Measurements from ENCODE around the gene RPS6KA4. TPM values are rescaled to one million over a fixed set of nuclear protein-coding genes. Genes with fewer than 3 reads are reported as not detected.

The RPS6KA4 gene
- total RNA-seq, 1 donor, result 35.8 TPM

DNA sequence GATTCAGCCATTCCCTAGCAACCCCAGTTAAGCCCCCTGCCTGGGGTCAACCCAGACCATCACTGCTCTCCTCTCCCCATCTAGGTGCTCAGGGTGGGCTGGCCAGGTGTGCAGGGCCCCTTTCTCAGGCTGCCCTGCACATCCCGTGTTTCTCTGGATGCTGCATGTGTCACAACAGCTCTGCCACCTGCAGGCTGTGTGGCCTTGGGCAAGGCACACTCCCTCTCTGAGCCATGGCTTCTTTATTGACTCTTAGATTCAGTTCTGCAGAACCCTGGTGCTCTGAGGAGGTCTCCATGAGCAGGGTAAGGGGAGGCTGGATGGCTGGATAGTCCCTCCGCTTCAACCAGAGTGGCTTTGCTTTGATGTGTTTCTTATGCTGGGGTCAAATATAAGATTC, 24.6 kb downstream of the RPS6KA4 start:
- no peak for TF ChIP-seq CTCF (IDR thresholded peaks at IDR 0.05; ENCODE audit: insufficient read depth, low read depth, low read length)
- DNase-seq (ENCODE audit: low read depth), result no peak
- no peak overlapping the region for H3K4me3 ChIP-seq (ENCODE audit: low read depth, low read length)

DNA sequence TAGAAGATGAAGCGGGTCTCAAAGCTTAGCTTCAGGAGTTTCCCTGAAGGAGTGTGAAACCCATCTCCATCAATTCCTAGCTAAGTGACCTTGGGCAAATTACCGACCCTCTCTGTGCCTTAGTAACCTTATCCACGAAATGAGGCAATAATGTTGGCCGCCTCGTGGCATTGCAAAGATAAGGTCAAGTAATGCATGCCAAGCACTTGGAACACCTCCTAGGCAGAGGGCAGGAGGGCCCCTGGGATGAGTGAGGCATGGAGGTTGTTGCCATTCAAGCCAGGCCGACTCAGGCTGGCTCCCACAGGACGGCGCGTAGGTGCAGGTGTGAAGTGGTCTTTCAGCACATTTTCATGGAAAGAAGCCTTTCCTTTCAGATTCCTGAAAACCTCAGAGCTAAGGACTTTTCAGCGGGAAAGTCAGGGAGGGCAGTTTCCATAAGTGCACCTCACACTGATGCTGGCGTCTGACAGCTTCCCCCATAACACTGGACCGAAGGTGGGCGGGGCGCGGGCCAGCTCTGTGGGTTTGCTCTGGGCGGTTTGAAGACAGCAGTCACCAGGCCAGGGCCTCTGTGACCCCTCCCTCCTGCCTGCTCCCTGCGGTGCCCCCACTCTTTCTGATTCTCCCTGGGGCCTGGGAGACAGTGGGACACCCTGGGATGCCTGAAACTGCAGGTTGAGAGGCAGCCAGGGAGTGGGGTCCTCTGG, 25.2 kb downstream of the RPS6KA4 start:
- H3K4me3 ChIP-seq (ENCODE audit: low read depth, low read length), result no peak overlapping the region
- no peak for TF ChIP-seq CTCF (IDR thresholded peaks at IDR 0.05; ENCODE audit: insufficient read depth, low read depth, low read length)
- DNase-seq (ENCODE audit: low read depth), result no peak

- H3K4me3 ChIP-seq (ENCODE audit: low read depth, low read length), result no peak overlapping the region
- DNase-seq (ENCODE audit: low read depth), result no peak
- no peak for TF ChIP-seq CTCF (IDR thresholded peaks at IDR 0.05; ENCODE audit: insufficient read depth, low read depth, low read length)
Measured at GRCh38 chr11:64384981-64385944, 26.3 kb downstream of the RPS6KA4 start.

DNA sequence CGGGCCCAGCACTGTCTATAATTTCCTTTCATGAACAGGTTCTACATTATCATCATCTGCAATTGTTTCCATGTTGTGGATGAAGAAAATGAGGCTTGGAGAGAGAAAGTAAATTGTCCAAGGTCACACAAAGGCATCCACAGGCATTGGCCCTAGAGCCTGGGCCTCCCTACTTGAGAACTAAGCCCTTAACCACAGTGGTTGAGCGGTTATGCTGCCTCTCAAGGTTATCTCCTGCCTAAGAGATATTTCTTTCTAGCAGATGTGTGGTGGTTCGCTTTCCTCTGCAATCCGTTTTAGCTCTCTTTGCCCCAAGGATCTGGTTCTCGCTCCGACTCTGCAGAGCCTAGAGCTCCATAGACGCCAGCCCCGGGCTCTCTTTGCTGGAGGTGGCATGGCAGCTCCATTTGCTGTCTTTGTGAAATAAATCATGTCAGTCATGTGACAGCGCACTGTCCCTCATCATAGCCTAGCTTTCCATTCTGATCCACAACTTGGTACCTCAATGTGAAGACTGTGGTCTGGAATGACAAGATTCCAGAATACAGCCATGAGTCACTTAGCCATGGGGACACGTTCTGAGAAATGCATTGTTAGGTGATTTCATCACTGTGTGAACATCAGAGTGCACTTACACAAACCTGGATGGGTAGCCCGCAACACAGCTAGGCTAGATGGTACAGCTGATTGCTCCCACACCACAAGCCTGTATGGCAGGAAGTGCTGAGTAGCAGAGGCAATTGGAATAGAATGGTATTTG, 27.2 kb downstream of the RPS6KA4 start:
- H3K4me3 ChIP-seq (ENCODE audit: low read depth, low read length), result no peak overlapping the region
- no peak for TF ChIP-seq CTCF (IDR thresholded peaks at IDR 0.05; ENCODE audit: insufficient read depth, low read depth, low read length)
- DNase-seq (ENCODE audit: low read depth), result no peak

GRCh38 chr11:64387916-64388315, 29.0 kb downstream of the RPS6KA4 start:
- TF ChIP-seq CTCF (IDR thresholded peaks at IDR 0.05; ENCODE audit: insufficient read depth, low read depth, low read length), result no peak
- DNase-seq (ENCODE audit: low read depth), result no peak
- no peak overlapping the region for H3K4me3 ChIP-seq (ENCODE audit: low read depth, low read length)

GRCh38 chr11:64388894-64389293, 29.9 kb downstream of the RPS6KA4 start:
- no peak overlapping the region for H3K4me3 ChIP-seq (ENCODE audit: low read depth, low read length)
- TF ChIP-seq CTCF (IDR thresholded peaks at IDR 0.05; ENCODE audit: insufficient read depth, low read depth, low read length), result no peak
- DNase-seq (ENCODE audit: low read depth), result no peak
